ENCODE measurements around the gene COL17A1. TPM values are rescaled to one million over a fixed set of nuclear protein-coding genes. Genes with fewer than 3 reads are reported as not detected.

The COL17A1 gene
- total RNA-seq, 1 experiment from 2014 or later: 0.26 TPM

- BruUV-seq (replicated peaks): TSS peak; percentile 7
- Histone ChIP-seq H3K4me1 (ENCODE audit: control insufficient read depth, insufficient read depth, low read length) (peaks cover 21% of the 10 kb centered on the region), H3K36me3 (ENCODE audit: control insufficient read depth, insufficient read depth, low read length) (no peaks in the 10 kb centered on the region), H3K9me3 (ENCODE audit: control insufficient read depth, insufficient read depth, low read depth, low read length) (no peaks in the 10 kb centered on the region), H3K27ac (ENCODE audit: low read length) (no peak overlapping the region), H3K27me3 (ENCODE audit: control insufficient read depth, insufficient read depth, low read length) (no peaks in the 10 kb centered on the region), H3K4me3 (ENCODE audit: low read depth in 2 of 2, low read length in 2 of 2) (no peak overlapping the region)
- ATAC-seq (peak; percentile 58; the same call in 1 of the 2 replicates), DNase-seq (ENCODE audit: low read depth, low spot score) (no peak)
- TF ChIP-seq SIN3A (IDR thresholded peaks at IDR 0.05; ENCODE audit: borderline replicate concordance, insufficient read depth, low read depth, low read length) (no peak), REST (IDR thresholded peaks at IDR 0.05; ENCODE audit: insufficient read depth in 1 of 2, low read depth in 2 of 2, low read length in 1 of 2) (no peak), TCF7L2 (IDR thresholded peaks at IDR 0.05; ENCODE audit: low read depth, low read length) (no peak), POLR2AphosphoS5 (IDR thresholded peaks at IDR 0.05; ENCODE audit: low read depth, low read length) (no peak), CTCF (IDR thresholded peaks at IDR 0.05) (no peak)
- intact Hi-C loops (cut with micrococcal nuclease; ENCODE audit: unreplicated experiment) (no loop called here), in situ Hi-C loops (cut with HindIII; ENCODE audit: low pct_unique_long_range_greater_than_20kb, low sequenced_read_pairs) (no loop called here)
- POLR2A ChIA-PET: interaction anchor here (0.6 to 0.7 kb wide), 2 partner anchors 138 to 140 kb away, joined by 3 to 4 read pairs; no protein-coding TSS in a partner anchor
- CTCF ChIA-PET: interaction anchor here (0.7 to 0.8 kb wide), 2 partner anchors 45 to 140 kb away, joined by 4 to 8 read pairs; no protein-coding TSS in a partner anchor
These were observed 102.2 kb downstream of the COL17A1 start for GRCh38 chr10:103983367-103983911.

GRCh38 chr10:103982639-103983038 lies 103.0 kb downstream of the COL17A1 start:
- intact Hi-C loops (cut with micrococcal nuclease; ENCODE audit: unreplicated experiment): no loop called here

More at GRCh38 chr10:103982639-103983038, 103.0 kb downstream of the COL17A1 start:
- no peak for DNase-seq (ENCODE audit: low read depth, low spot score)
- Histone ChIP-seq H3K36me3 (ENCODE audit: control insufficient read depth, insufficient read depth, low read length) (no peaks in the 10 kb centered on the region), H3K9me3 (ENCODE audit: control insufficient read depth, insufficient read depth, low read depth, low read length) (no peaks in the 10 kb centered on the region), H3K27ac (ENCODE audit: low read length) (no peak overlapping the region), H3K4me1 (ENCODE audit: control insufficient read depth, insufficient read depth, low read length) (peaks cover 21% of the 10 kb centered on the region), H3K27me3 (ENCODE audit: control insufficient read depth, insufficient read depth, low read length) (no peaks in the 10 kb centered on the region), H3K4me3 (ENCODE audit: low read depth in 2 of 2, low read length in 2 of 2) (no peak overlapping the region)
- TF ChIP-seq CTCF (IDR thresholded peaks at IDR 0.05) (peak; percentile 84), TCF7L2 (IDR thresholded peaks at IDR 0.05; ENCODE audit: low read depth, low read length) (no peak), POLR2AphosphoS5 (IDR thresholded peaks at IDR 0.05; ENCODE audit: low read depth, low read length) (no peak), SIN3A (IDR thresholded peaks at IDR 0.05; ENCODE audit: borderline replicate concordance, insufficient read depth, low read depth, low read length) (no peak)
- BruUV-seq (replicated peaks): no TSS peak
- in situ Hi-C loops (cut with HindIII; ENCODE audit: low pct_unique_long_range_greater_than_20kb, low sequenced_read_pairs): no loop called here
- CTCF ChIA-PET: interaction anchor here (0.6 to 0.8 kb wide), 4 partner anchors 10 to 134 kb away, joined by 3 to 6 read pairs (median 5); no protein-coding TSS in a partner anchor
- peak; percentile 85 for ATAC-seq
- POLR2A ChIA-PET: no interaction called here

Small RNAs within 50 kb of the gene (microRNA-seq; reads per million reads assigned to microRNA genes)
- not detected for gene MIR936 (ENCODE audit: unreplicated experiment)

Other genes starting within 250 kb of the COL17A1 start
- gene SH3PXD2A, start 230.3 kb downstream of the COL17A1 start, total RNA-seq (2021; ENCODE audit: unreplicated experiment): 5.7 TPM
- gene STN1, start 167.7 kb downstream of the COL17A1 start, total RNA-seq (2021; ENCODE audit: unreplicated experiment): 28.9 TPM
- 40.8 TPM for gene SLK, start 118.7 kb downstream of the COL17A1 start, total RNA-seq (2021; ENCODE audit: unreplicated experiment)
- 8.4 TPM for gene SFR1, start 36.3 kb upstream of the COL17A1 start, total RNA-seq (2021; ENCODE audit: unreplicated experiment)
- 0.21 TPM for gene CFAP43, start 146.5 kb upstream of the COL17A1 start, total RNA-seq (2021; ENCODE audit: unreplicated experiment)
- 134 TPM for gene GSTO1, start 169.0 kb upstream of the COL17A1 start, total RNA-seq (2021; ENCODE audit: unreplicated experiment)
- gene GSTO2, start 183.3 kb upstream of the COL17A1 start, total RNA-seq (2021; ENCODE audit: unreplicated experiment): 28.5 TPM

Measured in Panc1 (cell line).